Measurements from ENCODE around the gene CLIC2. TPM values are rescaled to one million over a fixed set of nuclear protein-coding genes. Genes with fewer than 3 reads are reported as not detected.

Gene CLIC2
- total RNA-seq, 2 donors from 2014 or later: 2.4 to 4.0 TPM

DNA sequence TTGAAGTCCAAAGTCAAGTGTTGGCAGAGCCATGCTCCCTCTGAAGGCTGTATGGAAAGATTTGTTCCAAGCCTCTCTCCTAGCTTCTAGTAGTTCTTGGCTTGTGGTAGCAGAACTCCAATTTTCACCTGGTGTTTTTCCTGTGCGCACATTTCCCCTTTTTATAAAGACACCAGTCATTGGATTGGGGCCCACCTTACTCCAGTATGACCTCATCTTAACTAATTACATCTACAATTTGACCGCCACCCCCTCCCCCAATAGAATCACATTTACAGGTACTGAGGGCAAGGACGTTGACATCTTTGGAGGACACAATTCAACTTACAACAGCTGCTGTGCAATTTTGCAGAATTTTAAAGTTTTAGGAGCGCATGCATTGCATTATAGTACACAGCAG lies 86.9 kb downstream of the CLIC2 start:
- no peak for TF ChIP-seq CTCF (IDR thresholded peaks at IDR 0.05)
- Histone ChIP-seq H3K27me3 (replicated peaks; ENCODE audit: insufficient read depth) (no peaks in the 10 kb centered on the region), H3K9me3 (no peaks in the 10 kb centered on the region), H3K27ac (no peak overlapping the region), H3K4me3 (no peak overlapping the region), H3K4me1 (replicated peaks) (no peaks in the 10 kb centered on the region), H3K36me3 (no peaks in the 10 kb centered on the region)
- intact Hi-C loops (cut with DNase I): no loop called here
- WGBS: 93% methylated on average over 4 of the region's 4 CpGs
- no peak for DNase-seq (ENCODE audit: low spot score)

GRCh38 chrX:155246748-155247147 lies 87.7 kb downstream of the CLIC2 start:
- H3K9me3 ChIP-seq: no peaks in the 10 kb centered on the region
- 87% methylated on average over 1 of the region's 1 CpG for WGBS
- no peaks in the 10 kb centered on the region for H3K36me3 ChIP-seq
- DNase-seq (ENCODE audit: low spot score): no peak
- H3K27ac ChIP-seq: no peak overlapping the region
- TF ChIP-seq CTCF (IDR thresholded peaks at IDR 0.05) (no peak), POLR2AphosphoS5 (IDR thresholded peaks at IDR 0.05) (no peak), POLR2A (IDR thresholded peaks at IDR 0.05) (no peak)
- H3K27me3 ChIP-seq (replicated peaks; ENCODE audit: insufficient read depth): no peaks in the 10 kb centered on the region
- no peaks in the 10 kb centered on the region for H3K4me1 ChIP-seq (replicated peaks)
- no peak overlapping the region for H3K4me3 ChIP-seq
- intact Hi-C loops (cut with DNase I): no loop called here

GRCh38 chrX:155242300-155242699 lies 92.1 kb downstream of the CLIC2 start:
- Histone ChIP-seq H3K4me1 (replicated peaks) (no peaks in the 10 kb centered on the region), H3K36me3 (no peaks in the 10 kb centered on the region), H3K27me3 (replicated peaks; ENCODE audit: insufficient read depth) (no peaks in the 10 kb centered on the region), H3K9me3 (no peaks in the 10 kb centered on the region), H3K4me3 (no peak overlapping the region), H3K27ac (no peak overlapping the region)
- 43% methylated on average over 5 of the region's 5 CpGs for WGBS
- TF ChIP-seq POLR2A (IDR thresholded peaks at IDR 0.05) (no peak), CTCF (IDR thresholded peaks at IDR 0.05) (no peak), POLR2AphosphoS5 (IDR thresholded peaks at IDR 0.05) (no peak)
- intact Hi-C loops (cut with DNase I): no loop called here
- no peak for DNase-seq (ENCODE audit: low spot score)

DNA sequence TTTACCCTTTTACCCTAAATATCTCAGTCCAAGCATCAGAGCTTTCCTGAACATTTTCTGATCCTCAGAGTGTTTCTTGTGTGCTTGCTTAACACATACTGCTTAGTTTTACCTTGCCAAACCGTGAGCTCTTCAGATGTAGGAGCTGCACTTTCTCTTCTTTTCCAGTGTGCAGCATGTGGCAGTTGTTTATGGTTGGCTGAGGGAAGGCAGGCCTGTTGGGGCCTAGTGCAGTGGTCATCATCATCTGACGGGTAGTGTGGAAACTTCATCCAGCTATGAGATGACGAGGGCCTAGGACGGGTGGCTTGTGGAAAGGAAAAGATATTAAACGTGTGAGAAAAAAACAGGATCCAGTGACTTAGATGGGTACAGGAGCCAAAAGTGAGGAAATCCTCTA lies 96.7 kb downstream of the CLIC2 start:
- Histone ChIP-seq H3K9me3 (no peaks in the 10 kb centered on the region), H3K4me3 (no peak overlapping the region), H3K36me3 (no peaks in the 10 kb centered on the region), H3K27ac (no peak overlapping the region), H3K27me3 (replicated peaks; ENCODE audit: insufficient read depth) (no peaks in the 10 kb centered on the region), H3K4me1 (replicated peaks) (no peaks in the 10 kb centered on the region)
- intact Hi-C loops (cut with DNase I): no loop called here
- 95% methylated on average over 5 of the region's 5 CpGs for WGBS
- TF ChIP-seq POLR2AphosphoS5 (IDR thresholded peaks at IDR 0.05) (no peak), CTCF (IDR thresholded peaks at IDR 0.05) (no peak), POLR2A (IDR thresholded peaks at IDR 0.05) (no peak)
- DNase-seq (ENCODE audit: low spot score): no peak

DNA sequence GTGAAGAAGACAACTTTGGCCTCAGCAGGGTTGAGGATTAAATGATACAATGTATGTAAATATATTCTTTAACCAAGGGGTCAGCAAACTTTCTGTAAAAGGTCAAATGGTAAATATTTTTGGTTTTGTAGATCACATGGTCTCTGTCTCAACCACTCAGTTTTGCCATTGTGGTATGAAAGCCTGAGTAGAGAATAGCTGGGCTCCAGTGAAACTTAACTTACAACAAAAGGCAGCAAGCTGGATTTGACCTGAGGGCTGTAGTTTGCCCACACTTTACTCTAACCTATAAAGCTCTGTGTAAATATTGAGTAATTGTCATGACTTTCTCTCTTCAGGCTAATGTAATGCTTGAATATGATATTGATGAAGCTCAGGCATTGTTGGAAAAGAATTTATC lies 98.5 kb downstream of the CLIC2 start:
- Histone ChIP-seq H3K27me3 (replicated peaks; ENCODE audit: insufficient read depth) (no peaks in the 10 kb centered on the region), H3K4me3 (no peak overlapping the region), H3K36me3 (no peaks in the 10 kb centered on the region), H3K9me3 (no peaks in the 10 kb centered on the region), H3K4me1 (replicated peaks) (no peaks in the 10 kb centered on the region), H3K27ac (no peak overlapping the region)
- TF ChIP-seq CTCF (IDR thresholded peaks at IDR 0.05) (no peak), POLR2A (IDR thresholded peaks at IDR 0.05) (no peak), POLR2AphosphoS5 (IDR thresholded peaks at IDR 0.05) (no peak)
- intact Hi-C loops (cut with DNase I): no loop called here
- no peak for DNase-seq (ENCODE audit: low spot score)

Measured in prostate gland (tissue), 2 donors.